H9 (cell line): ENCODE results near the gene RBP2. TPM values are rescaled to one million over a fixed set of nuclear protein-coding genes. Genes with fewer than 3 reads are reported as not detected.

Experiments used
- DNase-seq: peaks from one replicate; pipeline ENCODE4 v3.0.0-alpha.2; 2017
- H2AFZ ChIP-seq: one replicate; pipeline ENCODE4 v1.6.1; 2013; ENCODE audit warnings: mild to moderate bottlenecking, low read length, control low read depth, moderate library complexity
- H2AK5ac ChIP-seq: 2 replicates; pipeline ENCODE4 v1.6.1; 2013; ENCODE audit warnings: low read length, control low read depth, mixed read lengths; ENCODE audit not compliant: insufficient read length
- H2BK120ac ChIP-seq: one replicate; pipeline ENCODE4 v1.6.1; 2013; ENCODE audit warnings: low read depth, mild to moderate bottlenecking, low read length, control low read depth, inconsistent platforms; ENCODE audit not compliant: poor library complexity, severe bottlenecking
- H2BK12ac ChIP-seq: 2 replicates; pipeline ENCODE4 v1.6.1; 2013; ENCODE audit warnings: low read length, control low read depth, mixed read lengths, low read depth; ENCODE audit not compliant: insufficient read length
- H2BK15ac ChIP-seq: 2 replicates; pipeline ENCODE4 v1.6.1; 2013; ENCODE audit warnings: low read depth, low read length, control low read depth
- H2BK20ac ChIP-seq: one replicate; pipeline ENCODE4 v1.6.1; 2013; ENCODE audit warnings: low read depth, mild to moderate bottlenecking, low read length, control low read depth, inconsistent platforms; ENCODE audit not compliant: poor library complexity, severe bottlenecking
- H2BK5ac ChIP-seq: 2 replicates; pipeline ENCODE4 v1.6.1; 2013; ENCODE audit warnings: low read length, control low read depth, mixed read lengths; ENCODE audit not compliant: insufficient read length
- H3K14ac ChIP-seq: 2 replicates; pipeline ENCODE4 v1.6.1; 2013; ENCODE audit warnings: low read length, control low read depth; ENCODE audit not compliant: insufficient read depth
- H3K18ac ChIP-seq: 2 replicates; pipeline ENCODE4 v1.6.1; 2013; ENCODE audit warnings: low read depth, mild to moderate bottlenecking, mixed read lengths, low read length, control low read depth; ENCODE audit not compliant: insufficient read length
- H3K23ac ChIP-seq: 2 replicates; pipeline ENCODE4 v1.6.1; 2013; ENCODE audit warnings: low read length, control low read depth, mixed read lengths, low read depth; ENCODE audit not compliant: insufficient read length
- H3K23me2 ChIP-seq: 2 replicates; pipeline ENCODE4 v1.6.1; 2013; ENCODE audit warnings: low read depth, mild to moderate bottlenecking, mixed read lengths, low read length, control low read depth; ENCODE audit not compliant: insufficient read length, poor library complexity, severe bottlenecking
- H3K27ac ChIP-seq: 2 replicates; pipeline ENCODE4 v1.5.1; 2013; ENCODE audit warnings: low read length, control low read depth, mixed read lengths, low read depth; ENCODE audit not compliant: insufficient read length
- H3K27me3 ChIP-seq: 2 replicates; pipeline ENCODE4 v1.6.1; 2013; ENCODE audit warnings: low read length, control low read depth, inconsistent platforms; ENCODE audit not compliant: insufficient read depth
- H3K4ac ChIP-seq: 2 replicates; pipeline ENCODE4 v1.6.1; 2013; ENCODE audit warnings: low read depth, mild to moderate bottlenecking, control low read depth, inconsistent platforms, low read length, moderate library complexity
- H3K4me1 ChIP-seq: 2 replicates; pipeline ENCODE4 v1.6.1; 2013; ENCODE audit warnings: low read length, control low read depth, inconsistent platforms; ENCODE audit not compliant: insufficient read depth
- H3K4me2 ChIP-seq: 2 replicates; pipeline ENCODE4 v1.6.1; 2013; ENCODE audit warnings: low read length, control low read depth, mixed read lengths; ENCODE audit not compliant: insufficient read length, insufficient read depth
- H3K56ac ChIP-seq: 2 replicates; pipeline ENCODE4 v1.6.1; 2013; ENCODE audit warnings: low read depth, mild to moderate bottlenecking, mixed read lengths, low read length, control low read depth; ENCODE audit not compliant: insufficient read length
- H3K79me1 ChIP-seq: 2 replicates; pipeline ENCODE4 v1.6.1; 2013; ENCODE audit warnings: low read depth, mild to moderate bottlenecking, moderate library complexity, low read length, control low read depth, inconsistent platforms; ENCODE audit not compliant: insufficient read depth, poor library complexity, severe bottlenecking
- H3K79me2 ChIP-seq: 2 replicates; pipeline ENCODE4 v1.6.1; 2013; ENCODE audit warnings: low read length, control low read depth, inconsistent platforms; ENCODE audit not compliant: insufficient read depth
- H3K9ac ChIP-seq: 2 replicates; pipeline ENCODE4 v1.6.1; 2013; ENCODE audit warnings: low read length, control low read depth, mixed read lengths; ENCODE audit not compliant: insufficient read length; ENCODE audit errors: extremely low read depth
- H3K9me3 ChIP-seq: one replicate; pipeline ENCODE4 v1.6.1; 2013; ENCODE audit warnings: low read depth, low read length, inconsistent platforms; ENCODE audit not compliant: control insufficient read depth
- H3T11ph ChIP-seq: one replicate; pipeline ENCODE4 v1.6.1; 2013; ENCODE audit warnings: mild to moderate bottlenecking, low read length, control low read depth, inconsistent platforms
- H4K20me1 ChIP-seq: one replicate; pipeline ENCODE4 v1.6.1; 2013; ENCODE audit not compliant: control insufficient read depth, insufficient read length, insufficient read depth
- H4K5ac ChIP-seq: 2 replicates; pipeline ENCODE4 v1.6.1; 2013; ENCODE audit warnings: low read depth, mild to moderate bottlenecking, mixed read lengths, low read length, control low read depth; ENCODE audit not compliant: insufficient read length
- H4K8ac ChIP-seq: replicated peaks from 2 replicates; pipeline ENCODE4 v1.6.1; 2013; ENCODE audit warnings: low read length, control low read depth, mixed read lengths, low read depth; ENCODE audit not compliant: insufficient read length
- H4K91ac ChIP-seq: 2 replicates; pipeline ENCODE4 v1.6.1; 2013; ENCODE audit warnings: low read depth, mild to moderate bottlenecking, moderate library complexity, mixed read lengths, low read length, control low read depth; ENCODE audit not compliant: insufficient read length
- H3K27ac Mint-ChIP-seq, 3 experiments: 2 replicates in 2 of 3; 3 replicates in 1 of 3; pipeline ENCODE4 v1.8.0; 2020 to 2021; ENCODE audit warnings: mixed read lengths in 3 of 3, mild to moderate bottlenecking in 1 of 3, moderate library complexity in 1 of 3
- H3K27me3 Mint-ChIP-seq: 2 replicates; pipeline ENCODE4 v1.8.0; 2021; ENCODE audit warnings: low read depth, mild to moderate bottlenecking, moderate library complexity, mixed read lengths
- H3K36me3 Mint-ChIP-seq, 3 experiments: 2 replicates in 2 of 3; 3 replicates in 1 of 3; pipeline ENCODE4 v1.8.0; 2020 to 2021; ENCODE audit warnings: low read depth in 3 of 3, mixed read lengths in 3 of 3; ENCODE audit not compliant: insufficient read depth in 1 of 3
- H3K4me1 Mint-ChIP-seq, 2 experiments: 2 replicates each; pipeline ENCODE4 v1.8.0; 2020; ENCODE audit warnings: mixed read lengths in 2 of 2
- H3K4me3 Mint-ChIP-seq, 2 experiments: 2 replicates in 1 of 2; 3 replicates in 1 of 2; pipeline ENCODE4 v1.8.0; 2020 to 2021; ENCODE audit warnings: mild to moderate bottlenecking in 2 of 2, mixed read lengths in 2 of 2, moderate library complexity in 1 of 2
- H3K9me3 Mint-ChIP-seq, 2 experiments: 2 replicates in 1 of 2; 3 replicates in 1 of 2; pipeline ENCODE4 v1.8.0; 2020; ENCODE audit warnings: mild to moderate bottlenecking in 2 of 2, mixed read lengths in 2 of 2, moderate library complexity in 1 of 2
- WGBS: extraction: QIAGEN DNeasy Blood & Tissue Kit; methylation state at CpG from one replicate; pipeline ENCODE4 v1.1.7; 2013; ENCODE audit warnings: missing lambda C conversion rate, low lambda C conversion rate, mixed read lengths; ENCODE audit not compliant: insufficient read length; ENCODE audit errors: extremely low coverage; 5-methylcytosine and 5-hydroxymethylcytosine counted together
- total RNA-seq: library from RNA; stranded (reverse); gene quantifications from 2 replicates; pipeline ENCODE4 v1.2.1, GENCODE V29; 2021
- TF ChIP-seq, protein P1 (sequence below): fragments of 200-600 bp; sonication (generic); conservative IDR thresholded peaks from 3 replicates; pipeline ENCODE4 v1.8.0; 2021; ENCODE audit warnings: antibody characterized with exemption, mild to moderate bottlenecking

RBP2 gene
- total RNA-seq, 1 experiment from 2014 or later = not detected

DNA sequence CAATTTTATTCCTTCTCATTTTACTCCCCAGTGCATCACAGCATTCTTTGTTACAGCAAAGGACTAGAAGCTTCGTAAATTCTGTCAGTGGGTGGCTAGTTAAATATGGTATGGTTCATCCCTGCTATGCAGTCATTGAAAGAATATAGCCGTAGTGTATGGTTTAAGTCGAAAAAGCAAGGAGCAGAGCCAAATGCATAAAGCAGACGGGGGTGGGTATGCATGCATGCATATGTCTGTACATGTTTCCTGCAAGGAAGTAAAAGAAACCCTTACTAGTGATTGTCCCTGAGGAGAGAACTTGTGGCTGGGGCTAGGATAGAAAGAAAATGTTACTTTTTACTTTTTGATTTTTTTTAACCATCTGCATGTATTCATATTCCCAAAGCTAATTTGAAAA is 19.9 kb downstream of the RBP2 start:
- Mint-ChIP-seq H3K9me3 (no peaks in the 10 kb centered on the region), H3K36me3 (no peaks in the 10 kb centered on the region), H3K4me1 (peaks cover 5 to 6% of the 10 kb centered on the region in 2 experiments), H3K4me3 (no peak overlapping the region), H3K27me3 (no peaks in the 10 kb centered on the region; the same call in none of the 2 replicates), H3K27ac (no peak overlapping the region)
- no peak overlapping the region for H2BK15ac ChIP-seq
- no peak overlapping the region for H4K91ac ChIP-seq
- no peak overlapping the region for H3T11ph ChIP-seq
- H2BK5ac ChIP-seq = no peak overlapping the region
- no peak overlapping the region for H3K14ac ChIP-seq
- no peak for DNase-seq
- H3K9ac ChIP-seq = no peak overlapping the region
- H3K9me3 ChIP-seq = no peaks in the 10 kb centered on the region
- H3K4ac ChIP-seq = no peak overlapping the region
- H3K4me1 ChIP-seq = peaks cover 22% of the 10 kb centered on the region
- H4K8ac ChIP-seq = no peak overlapping the region
- H2BK20ac ChIP-seq = no peak overlapping the region
- H3K4me2 ChIP-seq = no peak overlapping the region
- H4K20me1 ChIP-seq = no peaks in the 10 kb centered on the region
- H3K18ac ChIP-seq = no peak overlapping the region
- H2AK5ac ChIP-seq = no peak overlapping the region
- H3K79me1 ChIP-seq = no peaks in the 10 kb centered on the region
- H3K23me2 ChIP-seq = no peaks in the 10 kb centered on the region
- no peak overlapping the region for H2AFZ ChIP-seq
- no peaks in the 10 kb centered on the region for H3K79me2 ChIP-seq
- no peaks in the 10 kb centered on the region for H3K27me3 ChIP-seq
- H3K23ac ChIP-seq = no peak overlapping the region
- H3K27ac ChIP-seq = no peak overlapping the region
- no peak overlapping the region for H4K5ac ChIP-seq
- WGBS = no CpG with 5 or more reads among the region's 4 CpGs
- TF ChIP-seq, protein P1, sequence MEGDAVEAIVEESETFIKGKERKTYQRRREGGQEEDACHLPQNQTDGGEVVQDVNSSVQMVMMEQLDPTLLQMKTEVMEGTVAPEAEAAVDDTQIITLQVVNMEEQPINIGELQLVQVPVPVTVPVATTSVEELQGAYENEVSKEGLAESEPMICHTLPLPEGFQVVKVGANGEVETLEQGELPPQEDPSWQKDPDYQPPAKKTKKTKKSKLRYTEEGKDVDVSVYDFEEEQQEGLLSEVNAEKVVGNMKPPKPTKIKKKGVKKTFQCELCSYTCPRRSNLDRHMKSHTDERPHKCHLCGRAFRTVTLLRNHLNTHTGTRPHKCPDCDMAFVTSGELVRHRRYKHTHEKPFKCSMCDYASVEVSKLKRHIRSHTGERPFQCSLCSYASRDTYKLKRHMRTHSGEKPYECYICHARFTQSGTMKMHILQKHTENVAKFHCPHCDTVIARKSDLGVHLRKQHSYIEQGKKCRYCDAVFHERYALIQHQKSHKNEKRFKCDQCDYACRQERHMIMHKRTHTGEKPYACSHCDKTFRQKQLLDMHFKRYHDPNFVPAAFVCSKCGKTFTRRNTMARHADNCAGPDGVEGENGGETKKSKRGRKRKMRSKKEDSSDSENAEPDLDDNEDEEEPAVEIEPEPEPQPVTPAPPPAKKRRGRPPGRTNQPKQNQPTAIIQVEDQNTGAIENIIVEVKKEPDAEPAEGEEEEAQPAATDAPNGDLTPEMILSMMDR = no peak
- no peak overlapping the region for H3K56ac ChIP-seq
- no peak overlapping the region for H2BK120ac ChIP-seq
- H2BK12ac ChIP-seq = no peak overlapping the region
